Tibial nerve (tissue), 3 donors: ENCODE results near the gene NENF.

Experiments
- CTCF ChIP-seq, 5 experiments: fragments of 200-600 bp in 3 of 5; fragments of 450-650 bp in 2 of 5; sonication (generic) in 3 of 5; IDR thresholded peaks; one replicate each; pipeline ENCODE4 v1.5.1; 2016 to 2019; ENCODE audit warnings: antibody characterized with exemption in 5 of 5, mild to moderate bottlenecking in 3 of 5, moderate library complexity in 2 of 5
- POLR2A ChIP-seq, 2 donors: fragments of 450-650 bp; IDR thresholded peaks; one replicate each; pipeline ENCODE4 v1.6.1; 2017; ENCODE audit warnings: antibody characterized with exemption in 2 of 2, mild to moderate bottlenecking in 2 of 2, moderate library complexity in 2 of 2

DNA sequence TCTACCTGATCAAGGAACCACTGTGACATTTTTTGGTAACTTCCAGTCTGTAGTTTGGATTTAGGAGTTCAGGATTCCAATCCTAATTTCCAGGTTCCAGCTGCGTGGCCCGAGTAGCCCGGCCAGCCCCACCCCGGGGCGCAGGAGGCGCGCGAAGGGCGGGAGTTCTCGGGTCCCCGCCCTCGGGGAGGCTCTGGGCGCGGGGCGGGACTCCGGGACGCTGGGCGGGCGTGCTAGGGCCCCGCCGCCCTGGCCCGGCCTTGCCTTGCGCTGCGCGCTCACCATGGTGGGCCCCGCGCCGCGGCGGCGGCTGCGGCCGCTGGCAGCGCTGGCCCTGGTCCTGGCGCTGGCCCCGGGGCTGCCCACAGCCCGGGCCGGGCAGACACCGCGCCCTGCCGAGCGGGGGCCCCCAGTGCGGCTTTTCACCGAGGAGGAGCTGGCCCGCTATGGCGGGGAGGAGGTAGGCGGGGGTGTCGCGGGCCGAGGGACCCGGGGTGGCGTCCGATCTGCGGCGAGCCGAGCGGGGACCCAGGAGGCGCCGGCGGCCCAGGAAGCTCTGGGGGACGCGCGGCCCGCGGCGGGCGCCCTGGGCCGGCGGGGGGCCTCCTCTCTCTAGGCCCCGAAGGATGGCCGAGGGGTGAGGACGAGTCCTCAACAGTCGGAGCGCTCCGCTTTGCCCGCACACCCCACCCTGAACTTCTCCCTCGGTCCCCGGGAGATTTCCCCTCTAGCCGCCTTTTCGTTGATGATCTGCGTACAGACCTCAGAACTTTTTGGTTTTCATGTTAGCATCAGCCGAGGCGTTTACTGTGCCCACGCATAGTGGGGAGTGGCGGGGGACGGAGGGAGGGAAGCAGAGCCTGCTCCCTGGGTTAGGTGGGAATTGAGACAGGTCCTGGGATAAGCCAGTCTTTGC lies at the start of gene NENF:
- TF ChIP-seq CTCF (IDR thresholded peaks at IDR 0.05) (peak in 1 of 5 experiments; percentile 10), POLR2A (IDR thresholded peaks at IDR 0.05) (peak; percentile 86 to 93)
